HG03460 (cell line): ENCODE results near the gene ITGB4.

Experiments used
- ATAC-seq: cut with Tn5 transposase; IDR thresholded peaks from one replicate; pipeline ENCODE4 v1.9.1; 2021; ENCODE audit not compliant: unreplicated experiment

Gene ITGB4

DNA sequence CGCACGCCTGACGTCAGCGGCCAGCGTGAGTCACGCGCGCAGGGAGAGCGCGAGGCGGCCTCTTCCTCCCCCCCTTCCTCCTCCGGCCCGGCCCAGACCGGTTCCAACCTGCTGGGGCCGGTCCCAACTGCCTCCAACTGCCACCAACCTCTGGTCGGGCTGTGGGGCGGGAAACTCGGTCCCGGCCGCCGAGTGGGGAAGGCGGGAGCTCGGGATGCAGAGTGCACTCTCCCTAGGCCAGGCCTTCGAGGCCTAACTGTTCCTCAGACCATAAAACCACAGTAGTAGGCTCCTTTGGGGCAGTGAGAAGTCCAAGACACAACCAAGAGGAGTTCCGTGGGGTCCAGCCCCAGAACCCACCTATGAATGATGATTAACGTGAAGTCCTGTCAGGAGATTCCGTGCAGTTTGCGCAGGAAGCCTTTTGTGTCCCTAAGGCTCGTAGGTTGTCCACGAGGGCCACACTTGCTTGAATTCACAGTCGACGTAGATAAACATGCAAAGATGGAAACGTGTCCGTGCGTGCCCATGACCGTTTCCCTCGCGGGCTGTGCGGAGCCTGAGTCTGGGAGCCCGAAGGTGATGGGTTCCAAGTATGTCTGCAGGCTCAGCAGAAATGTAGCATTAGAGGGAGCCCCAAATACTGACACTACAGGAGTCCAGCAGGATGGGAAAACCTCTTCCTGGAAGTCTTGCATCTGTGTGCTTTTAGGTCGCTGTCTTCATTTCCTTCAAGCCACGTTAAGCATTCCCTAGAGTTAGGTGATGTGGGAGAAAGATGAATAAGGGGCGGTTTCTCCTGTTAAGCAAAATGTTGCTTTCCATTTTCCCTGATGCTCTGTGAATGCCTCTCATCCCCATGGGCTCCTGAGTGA, 64.0 kb downstream of the ITGB4 start:
- peak; percentile 62 for ATAC-seq

DNA sequence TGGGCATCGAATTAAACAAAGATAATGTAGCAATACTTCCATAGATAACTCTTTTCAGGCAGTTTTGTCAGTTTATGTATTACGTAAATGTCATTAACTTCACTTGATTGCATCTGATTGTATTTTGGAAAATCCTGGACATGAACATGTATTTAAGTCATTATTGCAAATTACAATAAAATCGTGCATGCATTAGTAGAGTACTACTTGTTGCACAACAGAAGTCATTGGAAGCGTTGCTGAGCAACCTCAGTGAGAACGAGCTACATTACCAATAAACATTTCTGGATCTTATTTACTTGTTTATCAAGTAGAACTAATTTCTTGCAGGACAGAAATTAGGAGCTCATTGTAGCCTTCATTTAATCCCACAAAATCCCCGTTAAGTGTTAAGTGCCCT, 70.0 kb downstream of the ITGB4 start:
- ATAC-seq, result no peak

DNA sequence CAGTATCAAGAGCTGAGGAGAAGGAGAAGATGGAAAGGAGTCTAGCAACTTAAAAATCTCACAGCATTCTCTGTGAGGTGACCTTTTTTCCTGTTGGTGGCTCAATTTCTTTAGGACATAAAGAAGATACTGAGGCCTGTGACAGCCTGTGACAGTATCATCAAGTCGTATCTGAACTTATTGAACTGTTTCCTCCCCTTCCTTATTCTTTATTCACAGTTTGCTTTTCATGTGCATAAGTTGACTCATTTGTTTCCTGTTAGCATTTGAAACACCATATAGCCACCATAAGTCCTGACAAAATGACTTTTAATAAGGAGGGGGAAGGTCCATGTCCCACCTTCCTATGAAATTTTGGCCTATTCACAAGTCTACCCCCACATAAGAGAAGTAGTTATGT, 72.2 kb downstream of the ITGB4 start:
- ATAC-seq, result no peak

DNA sequence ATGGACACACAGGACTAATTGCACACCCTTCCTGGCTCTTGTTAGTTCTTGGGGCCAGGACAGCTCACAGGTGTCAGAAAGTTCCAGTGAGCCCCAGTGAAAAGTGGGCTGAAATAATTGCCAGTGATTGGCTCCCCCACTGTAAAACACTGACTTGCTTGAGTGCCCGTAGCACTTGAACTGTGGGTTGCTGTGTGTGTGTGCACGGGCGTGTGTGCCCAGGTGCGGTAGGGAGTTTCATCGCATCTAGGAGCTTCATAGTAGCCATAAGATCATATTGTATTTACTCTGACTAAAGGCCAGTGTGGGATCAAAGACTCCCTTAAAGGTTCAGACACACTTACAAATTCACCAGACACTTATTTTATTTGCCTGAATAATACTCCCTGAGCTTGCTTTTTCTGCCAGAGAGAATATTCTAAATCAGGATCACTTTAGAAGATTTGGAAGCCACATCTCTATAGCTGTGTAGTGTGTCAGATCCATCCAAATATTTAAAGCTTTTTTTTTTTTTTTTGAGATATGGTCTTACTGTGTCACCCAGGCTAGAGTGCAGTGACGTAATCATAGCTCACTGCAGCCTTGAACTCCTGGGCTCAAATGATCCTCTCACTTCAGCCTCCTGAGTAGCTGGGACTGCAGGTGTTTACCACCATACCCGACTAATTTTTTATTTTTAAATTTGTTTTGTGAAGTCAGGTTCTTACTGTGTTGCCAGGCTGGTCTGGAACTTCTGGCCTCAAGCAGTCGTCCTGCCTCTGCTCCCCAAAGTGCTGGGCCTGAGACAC, 74.8 kb downstream of the ITGB4 start:
- ATAC-seq, result no peak

DNA sequence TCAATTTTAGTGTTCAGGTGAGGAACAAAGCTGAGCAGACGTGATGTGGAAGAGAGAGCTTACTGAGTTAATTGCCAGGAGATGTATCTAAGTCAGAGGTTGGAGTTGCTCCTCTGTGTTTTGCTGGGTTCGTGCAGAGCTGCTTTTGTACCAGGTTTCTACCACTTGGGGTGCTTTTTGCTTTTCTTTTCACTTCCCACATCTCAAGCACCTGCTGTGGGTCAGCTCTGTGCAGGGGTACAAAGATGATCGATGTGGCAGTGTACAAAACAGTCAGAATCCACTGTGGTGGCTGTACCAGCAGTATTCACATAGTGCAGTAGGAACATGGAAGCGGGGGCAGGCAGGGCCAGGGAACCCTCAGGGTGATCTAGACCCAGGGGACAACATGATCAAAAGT, 78.1 kb downstream of the ITGB4 start:
- ATAC-seq, result no peak

DNA sequence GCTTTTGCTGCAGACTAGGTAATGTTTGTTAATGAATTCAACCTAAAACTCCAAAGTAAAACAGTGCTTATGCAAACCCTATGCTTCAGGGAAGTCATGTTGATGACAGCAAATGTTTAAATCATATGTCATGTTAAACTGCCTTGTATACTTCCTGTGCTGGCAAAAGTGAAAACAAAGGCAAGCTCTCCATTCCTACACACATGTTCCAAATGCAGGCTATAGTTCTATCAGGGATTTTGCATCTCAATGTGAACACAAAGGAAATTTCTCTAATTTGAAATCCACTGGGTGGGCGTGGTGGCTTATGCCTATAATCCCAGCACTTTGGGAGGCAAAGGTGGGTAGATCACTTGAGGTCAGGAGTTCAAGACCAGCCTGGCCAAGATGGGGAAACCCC, 82.6 kb downstream of the ITGB4 start:
- no peak for ATAC-seq

DNA sequence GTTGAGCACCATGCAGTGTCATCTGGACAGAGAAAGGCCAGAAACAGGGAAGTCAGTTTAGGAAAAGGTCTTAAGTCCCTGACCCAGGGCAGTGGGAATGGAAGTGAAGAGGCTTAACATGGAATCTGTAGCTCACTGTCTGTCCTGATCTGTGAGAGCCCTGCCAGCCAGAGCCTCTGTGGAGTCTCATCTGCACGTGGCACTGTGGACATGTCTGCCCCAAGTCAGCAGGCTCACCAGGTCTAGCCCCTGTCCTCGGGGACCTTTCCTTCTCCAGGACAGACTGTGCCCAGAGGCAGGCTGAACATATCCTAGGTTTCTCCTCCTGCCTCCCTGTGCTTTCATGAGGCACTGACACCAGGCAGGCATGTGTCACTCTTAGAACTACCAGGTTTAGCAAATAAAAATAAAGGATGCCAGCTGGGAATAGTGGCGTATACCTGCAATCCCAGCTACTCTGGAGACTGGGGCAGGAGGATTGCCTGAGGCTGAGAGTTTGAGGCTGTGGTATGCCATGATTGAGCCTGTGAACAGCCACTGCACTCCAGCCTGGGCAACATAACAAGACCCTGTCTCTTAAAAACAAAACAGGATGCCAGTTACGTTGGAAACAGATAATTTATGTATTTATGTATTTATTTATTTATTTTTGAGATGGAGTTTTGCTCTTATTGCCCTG, 85.7 kb downstream of the ITGB4 start:
- no peak for ATAC-seq
